ENCODE results near the gene GAS7.

The GAS7 gene

GRCh38 chr17:9886141-9886930 lies 312.1 kb downstream of the GAS7 start:
- DNase-seq (ENCODE audit: low read depth), result no peak
- H3K4me3 ChIP-seq (ENCODE audit: low read length), result no peak overlapping the region
- no peak for TF ChIP-seq CTCF (conservative IDR thresholded peaks at IDR 0.05; ENCODE audit: low read length)

- TF ChIP-seq CTCF (conservative IDR thresholded peaks at IDR 0.05; ENCODE audit: low read length), result no peak
- DNase-seq (ENCODE audit: low read depth), result no peak
- no peak overlapping the region for H3K4me3 ChIP-seq (ENCODE audit: low read length)
These were observed 315.0 kb downstream of the GAS7 start for GRCh38 chr17:9883451-9883850.

GRCh38 chr17:9880582-9880999 lies 317.8 kb downstream of the GAS7 start:
- peak; percentile 55 for DNase-seq (ENCODE audit: low read depth)
- TF ChIP-seq CTCF (conservative IDR thresholded peaks at IDR 0.05; ENCODE audit: low read length), result no peak
- no peak overlapping the region for H3K4me3 ChIP-seq (ENCODE audit: low read length)

- DNase-seq (ENCODE audit: low read depth), result peak; percentile 64
- no peak overlapping the region for H3K4me3 ChIP-seq (ENCODE audit: low read length)
- TF ChIP-seq CTCF (conservative IDR thresholded peaks at IDR 0.05; ENCODE audit: low read length), result no peak
These were observed 319.4 kb downstream of the GAS7 start for GRCh38 chr17:9878786-9879525.

GRCh38 chr17:9878356-9878755 lies 320.1 kb downstream of the GAS7 start:
- TF ChIP-seq CTCF (conservative IDR thresholded peaks at IDR 0.05; ENCODE audit: low read length), result no peak
- no peak for DNase-seq (ENCODE audit: low read depth)
- no peak overlapping the region for H3K4me3 ChIP-seq (ENCODE audit: low read length)

- DNase-seq (ENCODE audit: low read depth), result peak; percentile 81
- no peak overlapping the region for H3K4me3 ChIP-seq (ENCODE audit: low read length)
- TF ChIP-seq CTCF (conservative IDR thresholded peaks at IDR 0.05; ENCODE audit: low read length), result no peak
These were observed 323.0 kb downstream of the GAS7 start for GRCh38 chr17:9875441-9875840.

- H3K4me3 ChIP-seq (ENCODE audit: low read length), result no peak overlapping the region
- no peak for TF ChIP-seq CTCF (conservative IDR thresholded peaks at IDR 0.05; ENCODE audit: low read length)
- DNase-seq (ENCODE audit: low read depth), result no peak
These were observed 323.7 kb downstream of the GAS7 start for GRCh38 chr17:9874722-9875121.

Measured in AG10803 (cell line).